GDM1 (cell line): Measurements from ENCODE around the gene RNPS1.
"Not testable (repeated sequence)": the region's sequence is repeated elsewhere in the genome, so short reads cannot be mapped to it uniquely, and the experiment has no call there.

Experiments
- DNase-seq: peaks from one replicate; lab custom pipeline; 2025; lab: John Stamatoyannopoulos, UW

RNPS1 gene

DNA sequence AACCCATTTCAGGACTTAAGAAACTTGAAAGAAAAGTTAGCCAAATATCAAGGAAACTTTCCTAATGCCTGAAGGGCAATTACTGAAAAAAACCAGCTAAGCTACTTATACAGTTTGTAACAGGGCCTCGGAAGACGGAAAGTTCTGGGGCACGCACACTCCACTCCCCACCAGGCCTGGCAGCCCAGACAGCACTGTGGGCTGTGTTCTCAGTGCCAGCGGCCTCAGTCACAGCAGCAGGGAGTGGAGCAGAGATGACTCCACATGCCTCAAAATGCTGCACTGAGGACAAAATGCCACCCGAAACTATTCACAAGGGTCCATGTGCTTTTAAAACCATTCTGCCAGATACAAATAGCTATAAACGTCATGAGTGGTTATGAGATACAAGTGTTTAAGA lies 10.2 kb downstream of the RNPS1 start:
- DNase-seq, result no peak

DNA sequence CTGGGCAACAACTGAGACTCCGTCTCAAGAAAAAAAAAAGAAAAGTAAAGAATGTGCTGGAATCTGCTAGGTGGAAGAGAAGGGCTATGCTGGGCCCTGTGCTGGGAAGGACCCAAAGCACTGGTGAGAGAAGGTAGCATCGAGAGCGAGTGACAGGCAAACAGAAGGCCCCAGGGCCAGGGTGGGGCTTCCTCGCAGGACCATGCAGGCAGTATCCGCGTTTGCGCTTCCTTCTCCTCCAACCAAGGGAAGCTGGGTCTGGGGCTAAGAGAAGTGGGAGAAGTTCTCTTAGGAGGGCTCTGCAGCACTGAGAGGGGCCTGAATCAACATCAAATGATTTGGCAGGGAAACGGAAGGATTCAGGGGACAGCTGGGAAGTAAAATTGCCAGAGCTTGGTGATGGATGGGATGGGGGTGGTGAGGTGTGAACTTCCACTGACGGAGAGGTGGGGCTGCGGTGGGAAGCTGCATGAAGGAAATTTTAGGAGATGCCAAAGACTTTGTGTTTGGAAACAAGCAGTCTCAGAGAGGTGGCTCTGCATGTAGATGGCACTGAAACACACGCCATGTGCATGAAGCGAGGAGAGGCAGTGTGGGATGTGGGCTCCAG lies 11.3 kb downstream of the RNPS1 start:
- DNase-seq, result no peak

DNA sequence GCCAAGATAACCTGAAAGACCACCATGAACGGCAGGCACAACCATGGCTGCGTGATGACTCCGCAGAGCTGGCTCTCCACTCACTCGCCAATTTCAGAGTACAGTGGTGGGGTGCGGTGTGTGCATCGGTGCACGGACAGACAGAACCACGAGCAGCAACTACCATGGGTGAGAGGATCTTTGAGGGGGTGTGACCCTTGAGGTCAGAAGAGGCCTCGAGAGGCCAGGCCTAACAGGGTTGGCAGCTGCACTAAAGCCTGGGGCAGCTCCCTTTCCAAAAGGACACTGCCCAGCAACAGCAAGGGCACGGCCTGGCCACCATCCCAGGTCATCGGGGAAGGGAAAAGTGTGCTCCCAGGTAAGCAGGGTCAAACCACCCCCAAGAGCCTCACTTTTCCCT lies 14.6 kb downstream of the RNPS1 start:
- no peak for DNase-seq

DNA sequence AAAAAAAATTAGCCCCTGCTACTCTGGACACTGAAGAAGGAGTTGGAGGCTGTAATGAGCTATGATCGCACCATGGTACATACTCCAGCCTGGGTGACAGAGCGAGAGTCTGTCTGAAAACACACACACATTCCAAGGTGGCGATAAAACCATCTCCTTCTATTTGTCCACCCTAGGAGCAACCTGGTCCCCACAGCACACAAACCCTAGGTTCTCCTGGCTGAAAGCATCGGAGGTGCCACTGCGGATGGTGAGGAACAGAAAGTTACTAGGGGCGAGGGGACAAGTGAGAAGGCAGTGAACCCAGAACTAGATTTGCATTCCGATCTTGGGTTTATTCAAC lies 15.1 kb downstream of the RNPS1 start:
- no peak for DNase-seq

DNA sequence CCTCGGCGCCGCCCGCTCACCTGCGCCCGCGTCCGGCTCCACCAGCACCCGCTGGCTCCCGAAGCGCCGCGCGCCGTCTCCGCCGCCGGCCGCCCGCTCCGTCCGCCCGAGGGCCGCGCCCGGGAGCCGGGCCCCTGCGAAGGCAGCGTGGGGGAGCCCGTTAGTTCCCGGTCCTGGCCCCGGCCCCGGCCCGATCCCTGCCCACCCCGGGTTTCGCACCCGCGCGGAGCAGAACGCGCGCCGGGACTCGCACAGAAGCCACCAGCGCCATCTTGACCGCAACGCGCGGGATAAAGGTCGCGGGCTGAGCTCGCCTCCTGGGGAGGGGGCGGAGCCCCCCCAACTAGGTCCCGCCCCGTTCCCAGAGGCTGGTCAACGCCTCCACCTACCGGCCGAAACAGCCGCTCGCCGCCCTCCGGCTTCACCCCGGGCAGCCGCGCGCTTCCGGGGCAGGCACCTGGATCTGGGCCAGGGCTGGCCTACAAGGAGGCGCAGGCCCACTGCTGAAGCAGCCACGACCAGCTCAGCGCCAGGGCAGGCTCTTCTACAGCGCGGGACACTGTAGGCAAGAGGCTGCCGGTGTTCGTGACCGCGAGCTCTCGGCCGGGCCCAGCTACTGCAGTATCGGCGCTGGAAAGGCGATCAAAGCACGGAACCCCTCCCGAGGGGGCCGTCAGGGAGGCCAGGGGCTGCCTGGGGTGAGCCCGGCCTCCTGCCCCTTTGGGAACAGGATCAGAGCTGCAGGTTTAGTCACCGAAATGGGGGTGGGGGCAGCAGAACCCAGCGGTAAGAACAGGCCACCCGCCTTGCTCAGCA lies 16.4 kb downstream of the RNPS1 start, which contains the start of gene ECI1:
TSS of gene ECI1 (minus strand) at position 292 of the 816 bp plus-strand sequence. CDS start at position 271, 21 bp downstream.
- DNase-seq, result peak; percentile 35

DNA sequence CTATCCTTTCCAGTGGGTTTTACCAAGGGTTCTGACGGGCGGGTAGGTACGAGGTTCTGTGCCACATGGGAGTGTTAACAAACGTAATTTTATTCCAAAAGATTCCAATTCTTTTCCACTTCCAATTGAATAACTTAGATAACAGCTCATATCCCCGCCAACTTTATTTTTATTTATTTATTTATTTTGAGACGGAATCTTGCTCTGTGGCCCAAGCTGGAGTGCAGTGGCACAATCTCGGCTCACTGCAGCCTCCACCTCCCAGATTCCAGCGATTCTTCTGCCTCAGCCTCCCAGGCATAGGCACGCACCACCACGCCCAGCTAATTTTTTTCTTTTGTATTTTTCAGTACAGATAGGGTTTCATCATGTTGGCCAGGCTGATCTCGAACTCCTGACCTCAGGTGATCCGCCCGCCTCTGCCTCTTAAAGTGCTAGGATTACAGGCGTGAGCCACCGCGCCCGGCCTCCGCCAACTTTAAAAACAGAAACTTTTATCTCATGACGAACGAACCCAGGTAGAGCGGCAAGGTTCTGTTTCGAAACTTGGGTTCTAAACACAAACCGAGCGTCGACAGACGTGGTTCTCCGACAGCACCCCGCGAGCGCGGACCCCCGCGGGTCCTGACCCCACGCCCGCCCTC lies 17.2 kb downstream of the RNPS1 start:
- DNase-seq, result no peak

DNA sequence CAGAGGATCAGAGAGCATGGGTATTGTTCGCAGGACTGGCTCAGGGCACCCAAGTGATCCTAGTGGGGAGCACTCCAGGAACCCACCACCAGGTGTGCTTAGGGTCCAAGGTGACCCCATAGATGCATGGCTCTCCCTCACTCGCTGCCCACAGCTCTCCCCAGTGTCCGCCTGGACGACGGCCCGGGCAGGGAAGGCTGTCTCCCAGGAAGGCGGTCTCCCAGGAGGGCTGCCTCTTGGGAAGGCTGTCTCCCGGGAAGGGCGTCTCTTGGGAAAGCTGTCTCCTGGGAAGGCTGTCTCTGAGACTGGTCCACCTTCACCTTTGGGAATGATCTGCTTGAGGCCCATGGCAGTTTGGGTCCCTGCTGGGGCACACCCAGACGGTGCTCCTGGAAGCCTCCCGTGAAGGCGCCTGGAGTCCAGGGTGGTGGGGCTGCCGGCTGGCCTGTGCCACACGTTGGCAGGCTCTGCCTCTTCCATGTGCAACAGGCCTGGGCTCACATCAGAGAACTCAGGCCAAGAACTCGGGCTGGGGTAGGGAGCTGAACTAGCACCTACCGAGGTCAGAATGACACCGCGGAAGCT lies 21.5 kb downstream of the RNPS1 start:
- no peak for DNase-seq

DNA sequence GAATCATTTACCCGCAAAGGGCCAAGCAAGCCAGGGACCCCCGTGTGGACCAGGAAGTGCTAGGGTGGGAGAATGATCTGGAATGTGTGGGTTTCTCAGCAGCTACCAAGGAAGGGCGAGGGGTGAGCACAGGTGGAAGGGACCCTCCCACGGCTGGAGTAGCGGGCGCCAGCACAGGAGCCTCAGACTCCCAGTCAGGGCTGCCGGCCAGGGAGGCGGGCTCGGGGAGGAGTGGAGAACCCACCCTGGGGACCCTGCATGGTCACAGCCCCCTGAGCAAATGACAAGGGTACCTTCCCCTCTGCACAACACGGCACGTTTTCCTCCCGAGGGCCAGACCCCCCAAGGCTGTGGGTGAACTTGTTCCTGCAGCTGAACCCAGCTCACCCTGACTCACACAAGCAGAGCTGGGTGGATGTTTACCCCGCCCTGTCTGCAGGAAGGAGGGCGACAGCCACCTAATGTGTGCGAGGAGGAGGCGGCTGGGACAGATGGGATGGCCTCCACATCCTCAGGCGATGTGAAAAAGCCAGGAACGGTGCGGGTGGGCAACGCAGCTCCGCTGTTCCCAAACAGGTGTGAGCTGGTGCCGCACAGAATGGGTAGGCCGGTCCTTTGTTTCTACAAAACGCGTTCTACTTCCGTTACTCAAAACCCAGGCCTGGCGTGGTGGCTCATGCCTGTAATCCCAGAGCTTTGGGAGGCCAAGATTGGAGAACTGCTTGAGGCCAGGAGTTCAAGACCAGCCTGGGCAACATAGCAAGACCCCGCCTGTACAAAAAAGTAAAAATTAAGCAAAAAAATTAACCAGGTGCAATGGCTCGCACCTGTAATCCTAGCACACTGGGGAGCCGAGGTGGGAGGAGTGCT lies 22.8 kb downstream of the RNPS1 start:
- no peak for DNase-seq

DNA sequence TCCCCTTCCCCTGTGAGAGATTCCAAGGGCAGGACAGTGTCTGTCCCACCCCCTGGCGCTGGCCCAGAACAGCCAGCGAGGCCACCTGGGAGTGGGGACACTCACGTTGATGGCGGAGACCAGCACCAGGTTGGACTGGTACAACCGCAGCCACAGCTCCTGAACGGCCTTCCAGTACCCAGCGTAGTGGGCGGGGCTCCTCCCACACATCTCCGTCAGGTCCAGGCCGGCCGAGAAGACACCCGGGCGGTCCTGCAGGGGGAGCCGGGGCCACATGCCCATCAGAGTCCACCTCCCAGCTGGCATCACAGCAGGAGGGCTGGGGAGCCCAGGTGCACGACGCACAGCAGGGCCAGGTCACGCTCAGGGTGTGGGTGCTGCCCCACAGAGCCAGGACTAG lies 23.6 kb downstream of the RNPS1 start:
- no peak for DNase-seq

DNA sequence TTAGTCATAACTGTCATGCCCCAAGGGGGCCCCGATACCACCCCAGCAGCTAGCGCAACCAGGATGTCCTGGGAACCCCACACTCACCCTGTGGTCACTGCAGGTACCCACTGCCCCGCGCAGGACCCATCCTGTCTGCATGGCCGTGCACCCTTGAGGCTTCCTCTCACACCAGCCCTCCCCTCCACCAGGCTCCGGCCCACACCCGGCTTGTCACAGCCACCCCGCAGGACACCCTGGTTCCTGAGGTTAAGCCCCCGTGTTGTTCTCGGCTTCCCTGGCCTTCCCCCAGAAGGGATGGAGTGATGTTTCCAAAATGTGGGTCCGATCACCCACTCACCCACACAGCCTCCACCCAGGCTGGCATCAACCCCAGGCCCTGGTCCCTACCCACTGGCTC lies 24.1 kb downstream of the RNPS1 start:
- no peak for DNase-seq

DNA sequence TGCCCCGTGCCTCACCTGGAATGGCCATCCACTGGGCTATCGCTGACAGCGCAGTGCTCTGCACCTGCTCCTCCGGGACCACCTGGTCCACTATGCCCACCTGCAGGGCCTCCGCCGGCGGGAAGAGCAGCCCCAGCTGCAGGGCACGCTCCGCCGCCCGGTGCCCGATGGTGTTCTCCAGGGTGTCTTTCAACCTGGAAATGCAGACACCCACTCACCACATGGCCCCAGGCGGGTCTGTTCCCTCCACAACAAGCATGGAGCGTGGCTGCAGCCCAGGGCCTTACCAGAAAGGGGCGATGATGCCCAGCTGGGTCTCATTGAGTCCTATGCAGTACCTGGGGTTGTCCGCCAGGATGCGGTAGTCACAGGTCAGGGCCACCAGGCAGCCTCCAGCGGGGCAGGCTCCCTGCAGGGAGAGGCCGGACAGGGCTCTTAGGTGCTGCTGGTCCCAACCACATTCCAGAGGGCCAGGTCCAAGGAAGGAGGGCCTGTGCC lies 24.8 kb downstream of the RNPS1 start:
- no peak for DNase-seq

DNA sequence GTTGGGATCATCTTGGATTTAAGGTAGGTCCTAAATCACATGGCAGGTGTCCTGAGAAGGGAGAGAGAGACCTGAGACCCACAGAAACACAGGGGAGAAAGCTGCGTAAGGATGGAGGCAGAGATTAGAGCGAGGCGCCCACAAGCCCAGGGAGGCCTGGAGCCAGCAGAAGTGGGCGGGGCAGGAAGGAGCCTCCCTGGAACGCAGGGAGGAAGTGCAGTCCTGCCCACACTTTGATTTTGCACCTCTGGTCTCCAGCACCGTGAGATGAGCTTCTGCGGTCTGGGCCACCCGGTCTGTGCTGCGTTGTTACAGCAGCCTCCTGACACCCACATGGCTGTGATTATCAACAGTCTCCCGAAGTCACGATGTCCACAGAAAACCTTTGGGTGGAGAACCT lies 25.3 kb downstream of the RNPS1 start:
- DNase-seq, result no peak

DNA sequence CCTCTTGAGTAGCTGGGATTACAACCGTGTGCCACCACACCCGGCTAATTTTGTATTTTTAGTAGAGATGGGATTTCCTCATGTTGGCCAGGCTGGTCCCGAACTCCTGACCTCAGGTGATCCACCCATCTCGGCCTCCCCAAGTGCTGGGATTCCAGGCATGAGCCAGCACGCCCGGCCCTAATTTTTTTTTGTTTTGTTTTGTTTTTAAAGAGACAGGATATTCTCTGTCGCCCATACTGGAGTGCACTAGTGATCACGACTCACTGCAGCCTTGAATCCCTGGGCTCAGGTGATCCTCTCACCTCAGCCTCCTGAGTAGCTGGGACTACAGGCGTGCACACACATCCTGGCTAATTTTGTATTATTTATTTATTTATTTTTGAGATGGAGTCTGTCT lies 27.6 kb downstream of the RNPS1 start:
- DNase-seq, result not testable (repeated sequence)

DNA sequence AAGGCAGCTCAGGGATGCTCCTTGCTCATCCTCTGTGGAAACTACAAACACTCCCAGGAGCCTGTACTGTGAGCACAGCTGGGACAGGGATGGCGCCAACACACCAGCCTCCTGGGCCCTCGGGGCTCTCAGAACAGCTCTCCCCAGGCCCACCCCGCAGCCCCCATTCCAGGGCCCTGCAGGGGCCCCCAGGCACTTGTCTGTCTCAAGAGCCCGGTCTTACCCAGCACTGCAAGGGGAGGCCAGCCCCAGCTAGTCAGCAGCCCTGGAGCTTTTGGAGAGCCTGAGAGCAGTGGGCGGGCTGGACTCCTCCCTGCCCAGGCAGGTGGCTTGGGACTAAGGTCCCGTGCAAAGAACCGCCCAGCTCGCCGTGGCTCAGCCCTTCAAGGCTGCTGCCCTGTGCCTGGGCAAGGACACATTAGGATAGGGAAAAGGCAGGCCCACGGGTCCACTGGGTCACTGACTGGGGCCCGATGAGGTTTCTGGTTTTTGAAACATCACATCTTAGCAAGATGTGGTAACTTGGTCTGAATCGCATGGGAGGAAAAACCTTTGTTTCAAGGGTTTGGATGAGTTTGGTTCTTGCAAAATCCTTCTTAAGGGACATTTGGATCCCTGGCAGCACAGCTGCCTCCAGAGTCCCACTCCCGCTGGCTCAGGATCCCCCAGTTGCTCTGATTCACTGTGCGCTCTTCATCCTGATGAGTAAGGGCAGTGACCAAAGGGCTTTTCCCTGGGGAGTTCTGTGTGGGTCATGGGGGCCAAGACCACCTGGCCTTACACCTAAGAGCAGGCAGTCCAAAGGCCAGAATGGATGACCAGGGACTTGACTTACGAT lies 28.9 kb downstream of the RNPS1 start:
- DNase-seq, result no peak

DNA sequence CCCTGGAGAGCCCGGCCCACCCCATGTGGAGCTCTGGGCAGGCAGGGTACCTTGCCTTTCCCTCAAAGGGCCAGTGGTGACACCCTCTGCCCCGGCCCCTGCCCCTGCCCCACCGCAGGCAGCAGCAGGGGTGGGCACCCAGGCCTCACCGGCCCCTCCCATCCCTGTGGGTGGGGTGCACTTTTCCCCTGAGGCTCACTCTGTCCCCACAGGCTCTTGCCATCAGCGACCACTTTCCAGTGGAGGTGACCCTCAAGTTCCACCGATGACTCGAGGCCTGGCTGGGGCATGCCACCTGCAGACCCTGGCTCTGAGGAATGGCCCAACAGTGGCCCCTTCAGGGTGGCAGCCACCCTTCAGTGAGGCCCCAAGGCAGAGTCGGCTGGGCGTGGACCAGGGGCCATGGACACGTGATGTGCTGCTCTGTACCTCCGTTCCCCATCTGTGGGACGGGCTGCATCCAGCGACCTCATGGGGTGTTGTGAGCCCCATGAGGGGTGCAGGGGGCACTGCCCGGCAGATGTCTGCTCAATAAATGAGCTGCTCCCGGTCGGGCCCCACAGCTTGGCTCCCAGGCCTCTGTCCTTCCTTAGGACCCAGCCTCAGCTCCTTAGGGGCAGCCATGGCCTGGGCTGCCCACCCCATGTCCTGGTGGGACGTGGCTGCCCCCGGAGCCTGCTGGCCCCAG lies 29.6 kb downstream of the RNPS1 start:
- no peak for DNase-seq

DNA sequence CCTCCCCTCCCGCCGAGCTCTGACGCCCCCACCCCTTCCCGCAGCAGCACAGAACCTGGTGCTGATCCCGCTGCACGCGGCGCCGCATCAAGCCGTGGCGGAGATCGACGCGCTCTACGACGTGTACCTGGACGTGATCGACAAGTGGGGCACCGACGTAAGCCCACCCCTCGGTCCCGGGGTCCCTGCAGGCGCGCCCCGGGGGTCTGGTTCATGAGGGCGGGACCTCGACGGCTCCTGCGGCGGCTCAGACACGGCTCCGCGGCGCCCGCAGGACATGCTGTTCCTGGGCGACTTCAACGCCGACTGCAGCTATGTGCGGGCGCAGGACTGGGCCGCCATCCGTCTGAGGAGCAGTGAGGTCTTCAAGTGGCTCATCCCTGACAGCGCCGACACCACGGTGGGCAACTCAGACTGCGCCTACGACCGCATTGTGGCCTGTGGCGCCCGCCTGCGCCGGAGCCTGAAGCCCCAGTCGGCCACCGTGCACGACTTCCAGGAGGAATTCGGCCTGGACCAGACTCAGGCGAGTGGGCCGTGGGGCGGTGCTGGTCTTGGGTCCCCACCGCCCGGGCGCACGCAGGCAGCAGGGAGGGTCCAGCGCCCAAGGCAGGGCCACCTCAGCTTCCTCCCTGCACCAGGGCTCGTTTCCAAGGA lies 30.3 kb downstream of the RNPS1 start:
- DNase-seq, result no peak

DNA sequence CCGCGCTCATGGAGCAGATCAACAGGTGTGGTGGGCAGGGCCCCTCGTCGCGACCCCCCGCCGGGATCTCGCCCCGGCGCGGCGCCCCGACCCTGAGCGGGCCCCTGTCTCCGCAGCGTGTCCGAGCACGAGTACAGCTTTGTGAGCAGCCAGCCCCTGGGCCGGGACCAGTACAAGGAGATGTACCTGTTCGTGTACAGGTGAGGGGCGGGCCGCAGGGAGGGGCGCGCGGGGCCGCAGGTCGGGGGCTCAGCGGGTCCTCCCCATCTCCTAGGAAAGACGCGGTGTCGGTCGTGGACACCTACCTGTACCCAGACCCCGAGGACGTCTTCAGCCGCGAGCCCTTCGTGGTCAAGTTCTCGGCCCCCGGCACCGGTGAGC lies 30.8 kb downstream of the RNPS1 start:
- no peak for DNase-seq

DNA sequence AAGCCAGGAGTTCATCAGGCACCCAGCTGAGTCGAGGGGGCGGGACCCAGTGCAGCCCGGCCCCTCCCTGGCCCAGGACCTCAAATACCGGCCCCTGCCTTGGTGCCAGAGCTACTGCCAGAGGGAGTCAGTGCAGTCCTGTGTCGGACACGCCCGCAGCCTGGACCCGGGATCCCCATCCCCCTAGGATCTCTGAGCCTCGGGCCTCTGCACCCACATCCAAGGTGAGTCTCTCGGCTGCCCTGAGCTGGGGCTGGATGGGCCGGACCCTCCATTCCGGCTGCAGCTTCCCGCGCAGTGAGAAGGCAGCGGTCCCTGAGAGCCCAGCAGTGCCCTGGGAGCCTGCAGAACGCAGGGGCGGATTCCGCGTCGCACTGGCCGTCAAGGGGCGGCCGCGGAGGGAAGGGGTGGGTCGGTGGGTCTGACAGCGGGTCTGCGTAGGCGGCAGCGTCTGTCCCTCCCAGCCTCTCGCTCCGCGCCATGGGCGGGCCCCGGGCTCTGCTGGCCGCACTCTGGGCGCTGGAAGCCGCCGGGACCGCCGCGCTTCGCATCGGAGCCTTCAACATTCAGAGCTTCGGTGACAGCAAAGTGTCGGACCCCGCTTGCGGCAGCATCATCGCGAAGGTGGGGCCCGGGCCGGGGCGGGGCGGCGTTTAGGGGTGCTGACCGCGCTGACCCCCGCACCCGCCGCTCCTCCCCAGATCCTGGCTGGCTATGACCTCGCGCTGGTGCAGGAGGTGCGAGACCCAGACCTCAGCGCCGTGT lies 31.4 kb downstream of the RNPS1 start, which contains the start of gene DNASE1L2:
TSS of gene DNASE1L2 (plus strand) at position 108 of the 765 bp plus-strand sequence. CDS start at position 481, 373 bp downstream.
- DNase-seq, result no peak
